ENCODE data around the gene PCDH15. TPM values are rescaled to one million over a fixed set of nuclear protein-coding genes. Genes with fewer than 3 reads are reported as not detected.

PCDH15 gene
- total and polyA plus RNA-seq, 2 experiments from 2014 or later, result 0.29 to 0.66 TPM

DNA sequence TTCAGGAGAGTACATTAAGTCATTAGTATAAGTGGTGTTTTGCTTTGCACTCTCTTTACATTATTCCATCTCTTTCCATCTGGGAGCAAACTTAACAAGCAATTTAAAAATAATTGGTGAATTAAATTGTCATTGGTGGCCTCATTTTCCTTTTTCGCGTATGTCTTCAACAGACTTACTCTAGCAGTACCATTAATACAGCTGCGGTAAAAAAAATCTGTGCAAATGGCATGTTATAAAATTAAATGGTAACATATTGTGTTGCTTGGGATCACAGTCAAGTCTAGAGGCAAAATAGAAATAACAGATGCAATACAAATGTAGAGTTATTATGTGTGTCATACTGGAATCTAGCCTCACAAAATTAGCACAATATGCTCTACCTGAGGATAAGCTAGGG, 322.4 kb downstream of the PCDH15 start:
- ATAC-seq (no peak), DNase-seq (ENCODE audit: low spot score) (no peak)
- H3K36me3 Mint-ChIP-seq (ENCODE audit: low read depth), result no peaks in the 10 kb centered on the region
- no peaks in the 10 kb centered on the region for H3F3A ChIP-seq (replicated peaks; ENCODE audit: low read depth)
- no peaks in the 10 kb centered on the region for H3K79me2 ChIP-seq (replicated peaks; ENCODE audit: insufficient read depth)
- no peak overlapping the region for H3K4me3 ChIP-seq
- no peak overlapping the region for H3K27ac Mint-ChIP-seq
- H2AFZ ChIP-seq, result no peak overlapping the region
- H3K4me1 ChIP-seq (ENCODE audit: insufficient read depth), result peaks cover 22% of the 10 kb centered on the region
- no peak overlapping the region for H3K4me3 Mint-ChIP-seq
- H3K27me3 Mint-ChIP-seq (ENCODE audit: insufficient read depth, low read depth, poor library complexity), result no peaks in the 10 kb centered on the region
- H3K9me3 Mint-ChIP-seq, result no peaks in the 10 kb centered on the region
- no peaks in the 10 kb centered on the region for H3K9me2 ChIP-seq (ENCODE audit: insufficient read depth)
- no peaks in the 10 kb centered on the region for H4K20me1 ChIP-seq (replicated peaks; ENCODE audit: insufficient read depth)
- H3K4me1 Mint-ChIP-seq, result peaks cover 17% of the 10 kb centered on the region
- no peak overlapping the region for H3K4me2 ChIP-seq
- H3K36me3 ChIP-seq (ENCODE audit: insufficient read depth), result no peaks in the 10 kb centered on the region
- H3K27ac ChIP-seq (ENCODE audit: low read depth), result no peak overlapping the region
- H3K27me3 ChIP-seq (ENCODE audit: insufficient read depth), result no peaks in the 10 kb centered on the region
- TF ChIP-seq, protein P1, sequence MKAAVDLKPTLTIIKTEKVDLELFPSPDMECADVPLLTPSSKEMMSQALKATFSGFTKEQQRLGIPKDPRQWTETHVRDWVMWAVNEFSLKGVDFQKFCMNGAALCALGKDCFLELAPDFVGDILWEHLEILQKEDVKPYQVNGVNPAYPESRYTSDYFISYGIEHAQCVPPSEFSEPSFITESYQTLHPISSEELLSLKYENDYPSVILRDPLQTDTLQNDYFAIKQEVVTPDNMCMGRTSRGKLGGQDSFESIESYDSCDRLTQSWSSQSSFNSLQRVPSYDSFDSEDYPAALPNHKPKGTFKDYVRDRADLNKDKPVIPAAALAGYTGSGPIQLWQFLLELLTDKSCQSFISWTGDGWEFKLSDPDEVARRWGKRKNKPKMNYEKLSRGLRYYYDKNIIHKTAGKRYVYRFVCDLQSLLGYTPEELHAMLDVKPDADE (IDR thresholded peaks at IDR 0.05), result no peak
- TF ChIP-seq, protein P2, sequence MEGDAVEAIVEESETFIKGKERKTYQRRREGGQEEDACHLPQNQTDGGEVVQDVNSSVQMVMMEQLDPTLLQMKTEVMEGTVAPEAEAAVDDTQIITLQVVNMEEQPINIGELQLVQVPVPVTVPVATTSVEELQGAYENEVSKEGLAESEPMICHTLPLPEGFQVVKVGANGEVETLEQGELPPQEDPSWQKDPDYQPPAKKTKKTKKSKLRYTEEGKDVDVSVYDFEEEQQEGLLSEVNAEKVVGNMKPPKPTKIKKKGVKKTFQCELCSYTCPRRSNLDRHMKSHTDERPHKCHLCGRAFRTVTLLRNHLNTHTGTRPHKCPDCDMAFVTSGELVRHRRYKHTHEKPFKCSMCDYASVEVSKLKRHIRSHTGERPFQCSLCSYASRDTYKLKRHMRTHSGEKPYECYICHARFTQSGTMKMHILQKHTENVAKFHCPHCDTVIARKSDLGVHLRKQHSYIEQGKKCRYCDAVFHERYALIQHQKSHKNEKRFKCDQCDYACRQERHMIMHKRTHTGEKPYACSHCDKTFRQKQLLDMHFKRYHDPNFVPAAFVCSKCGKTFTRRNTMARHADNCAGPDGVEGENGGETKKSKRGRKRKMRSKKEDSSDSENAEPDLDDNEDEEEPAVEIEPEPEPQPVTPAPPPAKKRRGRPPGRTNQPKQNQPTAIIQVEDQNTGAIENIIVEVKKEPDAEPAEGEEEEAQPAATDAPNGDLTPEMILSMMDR (conservative IDR thresholded peaks at IDR 0.05; ENCODE audit: low read depth in 2 of 2), result no peak
- TF ChIP-seq NANOG (IDR thresholded peaks at IDR 0.05; ENCODE audit: borderline replicate concordance) (no peak), STAT1 (IDR thresholded peaks at IDR 0.05; ENCODE audit: unreplicated experiment) (no peak), ZNF114 (CRISPR knock-in tag; IDR thresholded peaks at IDR 0.05) (no peak), EZH2 (IDR thresholded peaks at IDR 0.05; ENCODE audit: low read depth, unreplicated experiment) (no peak)
- TF ChIP-seq, protein P3, sequence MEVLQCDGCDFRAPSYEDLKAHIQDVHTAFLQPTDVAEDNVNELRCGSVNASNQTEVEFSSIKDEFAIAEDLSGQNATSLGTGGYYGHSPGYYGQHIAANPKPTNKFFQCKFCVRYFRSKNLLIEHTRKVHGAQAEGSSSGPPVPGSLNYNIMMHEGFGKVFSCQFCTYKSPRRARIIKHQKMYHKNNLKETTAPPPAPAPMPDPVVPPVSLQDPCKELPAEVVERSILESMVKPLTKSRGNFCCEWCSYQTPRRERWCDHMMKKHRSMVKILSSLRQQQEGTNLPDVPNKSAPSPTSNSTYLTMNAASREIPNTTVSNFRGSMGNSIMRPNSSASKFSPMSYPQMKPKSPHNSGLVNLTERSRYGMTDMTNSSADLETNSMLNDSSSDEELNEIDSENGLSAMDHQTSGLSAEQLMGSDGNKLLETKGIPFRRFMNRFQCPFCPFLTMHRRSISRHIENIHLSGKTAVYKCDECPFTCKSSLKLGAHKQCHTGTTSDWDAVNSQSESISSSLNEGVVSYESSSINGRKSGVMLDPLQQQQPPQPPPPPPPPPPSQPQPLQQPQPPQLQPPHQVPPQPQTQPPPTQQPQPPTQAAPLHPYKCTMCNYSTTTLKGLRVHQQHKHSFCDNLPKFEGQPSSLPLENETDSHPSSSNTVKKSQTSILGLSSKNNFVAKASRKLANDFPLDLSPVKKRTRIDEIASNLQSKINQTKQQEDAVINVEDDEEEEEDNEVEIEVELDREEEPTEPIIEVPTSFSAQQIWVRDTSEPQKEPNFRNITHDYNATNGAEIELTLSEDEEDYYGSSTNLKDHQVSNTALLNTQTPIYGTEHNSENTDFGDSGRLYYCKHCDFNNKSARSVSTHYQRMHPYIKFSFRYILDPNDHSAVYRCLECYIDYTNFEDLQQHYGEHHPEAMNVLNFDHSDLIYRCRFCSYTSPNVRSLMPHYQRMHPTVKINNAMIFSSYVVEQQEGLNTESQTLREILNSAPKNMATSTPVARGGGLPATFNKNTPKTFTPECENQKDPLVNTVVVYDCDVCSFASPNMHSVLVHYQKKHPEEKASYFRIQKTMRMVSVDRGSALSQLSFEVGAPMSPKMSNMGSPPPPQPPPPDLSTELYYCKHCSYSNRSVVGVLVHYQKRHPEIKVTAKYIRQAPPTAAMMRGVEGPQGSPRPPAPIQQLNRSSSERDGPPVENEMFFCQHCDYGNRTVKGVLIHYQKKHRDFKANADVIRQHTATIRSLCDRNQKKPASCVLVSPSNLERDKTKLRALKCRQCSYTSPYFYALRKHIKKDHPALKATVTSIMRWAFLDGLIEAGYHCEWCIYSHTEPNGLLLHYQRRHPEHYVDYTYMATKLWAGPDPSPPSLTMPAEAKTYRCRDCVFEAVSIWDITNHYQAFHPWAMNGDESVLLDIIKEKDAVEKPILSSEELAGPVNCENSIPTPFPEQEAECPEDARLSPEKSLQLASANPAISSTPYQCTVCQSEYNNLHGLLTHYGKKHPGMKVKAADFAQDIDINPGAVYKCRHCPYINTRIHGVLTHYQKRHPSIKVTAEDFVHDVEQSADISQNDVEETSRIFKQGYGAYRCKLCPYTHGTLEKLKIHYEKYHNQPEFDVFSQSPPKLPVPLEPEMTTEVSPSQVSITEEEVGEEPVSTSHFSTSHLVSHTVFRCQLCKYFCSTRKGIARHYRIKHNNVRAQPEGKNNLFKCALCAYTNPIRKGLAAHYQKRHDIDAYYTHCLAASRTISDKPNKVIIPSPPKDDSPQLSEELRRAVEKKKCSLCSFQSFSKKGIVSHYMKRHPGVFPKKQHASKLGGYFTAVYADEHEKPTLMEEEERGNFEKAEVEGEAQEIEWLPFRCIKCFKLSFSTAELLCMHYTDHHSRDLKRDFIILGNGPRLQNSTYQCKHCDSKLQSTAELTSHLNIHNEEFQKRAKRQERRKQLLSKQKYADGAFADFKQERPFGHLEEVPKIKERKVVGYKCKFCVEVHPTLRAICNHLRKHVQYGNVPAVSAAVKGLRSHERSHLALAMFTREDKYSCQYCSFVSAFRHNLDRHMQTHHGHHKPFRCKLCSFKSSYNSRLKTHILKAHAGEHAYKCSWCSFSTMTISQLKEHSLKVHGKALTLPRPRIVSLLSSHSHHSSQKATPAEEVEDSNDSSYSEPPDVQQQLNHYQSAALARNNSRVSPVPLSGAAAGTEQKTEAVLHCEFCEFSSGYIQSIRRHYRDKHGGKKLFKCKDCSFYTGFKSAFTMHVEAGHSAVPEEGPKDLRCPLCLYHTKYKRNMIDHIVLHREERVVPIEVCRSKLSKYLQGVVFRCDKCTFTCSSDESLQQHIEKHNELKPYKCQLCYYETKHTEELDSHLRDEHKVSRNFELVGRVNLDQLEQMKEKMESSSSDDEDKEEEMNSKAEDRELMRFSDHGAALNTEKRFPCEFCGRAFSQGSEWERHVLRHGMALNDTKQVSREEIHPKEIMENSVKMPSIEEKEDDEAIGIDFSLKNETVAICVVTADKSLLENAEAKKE (CRISPR knock-in tag; IDR thresholded peaks at IDR 0.05), result no peak
